ENCODE data around the gene HDLBP. TPM values are rescaled to one million over a fixed set of nuclear protein-coding genes. Genes with fewer than 3 reads are reported as not detected.
A peak's percentile ranks its signal among the peaks of the same experiment; 100 is the strongest.
"Not testable (repeated sequence)": the region's sequence is repeated elsewhere in the genome, so short reads cannot be mapped to it uniquely, and the experiment has no call there.

Gene HDLBP
- total RNA-seq, 2 experiments from 2014 or later: 243 to 251 TPM

GRCh38 chr2:241325257-241325656 lies 9.8 kb upstream of the HDLBP start:
- H3K9me3 Mint-ChIP-seq: no peaks in the 10 kb centered on the region
- H3K27me3 Mint-ChIP-seq: no peaks in the 10 kb centered on the region
- H3K4me3 Mint-ChIP-seq: no peak overlapping the region
- peaks cover 34% of the 10 kb centered on the region for H3K36me3 Mint-ChIP-seq
- intact Hi-C loops (cut with micrococcal nuclease): no loop called here
- DNase-seq: no peak
- CTCF ChIA-PET: no interaction called here
- H3K4me1 Mint-ChIP-seq (ENCODE audit: low read depth): peaks cover 42% of the 10 kb centered on the region
- no peak overlapping the region for H3K27ac Mint-ChIP-seq
- POLR2A ChIA-PET: no interaction called here

GRCh38 chr2:241324775-241325174 lies 9.3 kb upstream of the HDLBP start:
- H3K9me3 Mint-ChIP-seq: no peaks in the 10 kb centered on the region
- DNase-seq: no peak
- POLR2A ChIA-PET: no interaction called here
- no peak overlapping the region for H3K27ac Mint-ChIP-seq
- H3K27me3 Mint-ChIP-seq: no peaks in the 10 kb centered on the region
- CTCF ChIA-PET: interaction anchor here (0.8 kb wide), 1 partner anchor 194 kb away, joined by 3 read pairs; no protein-coding TSS in a partner anchor
- no peak overlapping the region for H3K4me3 Mint-ChIP-seq
- intact Hi-C loops (cut with micrococcal nuclease): no loop called here
- peaks cover 37% of the 10 kb centered on the region for H3K36me3 Mint-ChIP-seq
- peaks cover 47% of the 10 kb centered on the region for H3K4me1 Mint-ChIP-seq (ENCODE audit: low read depth)

GRCh38 chr2:241323778-241324177 lies 8.3 kb upstream of the HDLBP start:
- peaks cover 55% of the 10 kb centered on the region for H3K4me1 Mint-ChIP-seq (ENCODE audit: low read depth)
- CTCF ChIA-PET: no interaction called here
- H3K9me3 Mint-ChIP-seq: no peaks in the 10 kb centered on the region
- intact Hi-C loops (cut with micrococcal nuclease): no loop called here
- no peak overlapping the region for H3K4me3 Mint-ChIP-seq
- H3K27ac Mint-ChIP-seq: no peak overlapping the region
- peaks cover 43% of the 10 kb centered on the region for H3K36me3 Mint-ChIP-seq
- DNase-seq: no peak
- no peaks in the 10 kb centered on the region for H3K27me3 Mint-ChIP-seq
- POLR2A ChIA-PET: no interaction called here

- H3K27ac Mint-ChIP-seq: peak overlapping the region; percentile 34
- peaks cover 45% of the 10 kb centered on the region for H3K36me3 Mint-ChIP-seq
- POLR2A ChIA-PET: no interaction called here
- no peak for DNase-seq
- no peak overlapping the region for H3K4me3 Mint-ChIP-seq
- H3K27me3 Mint-ChIP-seq: no peaks in the 10 kb centered on the region
- peaks cover 71% of the 10 kb centered on the region for H3K4me1 Mint-ChIP-seq (ENCODE audit: low read depth)
- intact Hi-C loops (cut with micrococcal nuclease): no loop called here
- no peaks in the 10 kb centered on the region for H3K9me3 Mint-ChIP-seq
- CTCF ChIA-PET: no interaction called here
Measured at GRCh38 chr2:241321886-241322285, 6.4 kb upstream of the HDLBP start.

- H3K36me3 Mint-ChIP-seq: peaks cover 51% of the 10 kb centered on the region
- H3K27me3 Mint-ChIP-seq: no peaks in the 10 kb centered on the region
- H3K4me3 Mint-ChIP-seq: peak overlapping the region; percentile 1
- peak overlapping the region; percentile 34 for H3K27ac Mint-ChIP-seq
- intact Hi-C loops (cut with micrococcal nuclease): no loop called here
- DNase-seq: no peak
- peaks cover 72% of the 10 kb centered on the region for H3K4me1 Mint-ChIP-seq (ENCODE audit: low read depth)
- no peaks in the 10 kb centered on the region for H3K9me3 Mint-ChIP-seq
- CTCF ChIA-PET: no interaction called here
- POLR2A ChIA-PET: interaction anchor here (1.2 kb wide), 1 partner anchor 64 kb away, joined by 3 read pairs; no protein-coding TSS in a partner anchor
Measured at GRCh38 chr2:241321033-241321432, 5.6 kb upstream of the HDLBP start.

GRCh38 chr2:241320394-241320793 lies 4.9 kb upstream of the HDLBP start:
- ChIA-PET POLR2A (interaction anchor here (1.2 kb wide), 1 partner anchor 64 kb away, joined by 3 read pairs; no protein-coding TSS in a partner anchor), CTCF (interaction anchor here (1.1 kb wide), 1 partner anchor 53 kb away, joined by 5 read pairs; no protein-coding TSS in a partner anchor)

GRCh38 chr2:241318830-241319229 lies 3.4 kb upstream of the HDLBP start:
- intact Hi-C loops (cut with micrococcal nuclease): loop anchor here (5.0 to 10.0 kb wide), 4 partner anchors 224 to 383 kb away; partner anchors contain the start of genes ATG4B, DTYMK, ING5 and THAP4
- H3K9me3 Mint-ChIP-seq, POLR2A ChIA-PET, DNase-seq, H3K27me3 Mint-ChIP-seq: not testable (repeated sequence)
- CTCF ChIA-PET: interaction anchor here (0.9 to 1.0 kb wide), 2 partner anchors 61 to 100 kb away, joined by 3 read pairs; no protein-coding TSS in a partner anchor
- Mint-ChIP-seq H3K36me3 (peaks cover 43% of the 10 kb centered on the region), H3K4me3 (peak overlapping the region; percentile 98), H3K4me1 (ENCODE audit: low read depth) (peaks cover 63% of the 10 kb centered on the region), H3K27ac (peak overlapping the region; percentile 60)

More at GRCh38 chr2:241320394-241320793, 4.9 kb upstream of the HDLBP start:
- peak overlapping the region; percentile 15 for H3K27ac Mint-ChIP-seq
- DNase-seq: no peak
- H3K9me3 Mint-ChIP-seq: no peaks in the 10 kb centered on the region
- no peak overlapping the region for H3K4me3 Mint-ChIP-seq
- peaks cover 72% of the 10 kb centered on the region for H3K4me1 Mint-ChIP-seq (ENCODE audit: low read depth)
- no peaks in the 10 kb centered on the region for H3K27me3 Mint-ChIP-seq
- intact Hi-C loops (cut with micrococcal nuclease): no loop called here
- peaks cover 49% of the 10 kb centered on the region for H3K36me3 Mint-ChIP-seq

- Mint-ChIP-seq H3K4me1 (ENCODE audit: low read depth) (peaks cover 65% of the 10 kb centered on the region), H3K4me3 (peak overlapping the region; percentile 98), H3K9me3 (no peaks in the 10 kb centered on the region), H3K27me3 (no peaks in the 10 kb centered on the region), H3K27ac (peak overlapping the region; percentile 100), H3K36me3 (peaks cover 36% of the 10 kb centered on the region)
- POLR2A ChIA-PET: no interaction called here
- DNase-seq: no peak
- CTCF ChIA-PET: no interaction called here
- intact Hi-C loops (cut with micrococcal nuclease): loop anchor here (2.0 to 10.0 kb wide), 5 partner anchors 19 to 385 kb away; partner anchors contain the start of genes ATG4B, DTYMK, ING5 and THAP4
Measured at GRCh38 chr2:241317391-241317790, 1.9 kb upstream of the HDLBP start.

GRCh38 chr2:241316825-241317224 lies 1.4 kb upstream of the HDLBP start:
- intact Hi-C loops (cut with micrococcal nuclease): loop anchor here (2.0 to 10.0 kb wide), 5 partner anchors 20 to 385 kb away; partner anchors contain the start of genes ATG4B, DTYMK, ING5 and THAP4
- H3K27ac Mint-ChIP-seq: peak overlapping the region; percentile 100
- ChIA-PET POLR2A (interaction anchor here (0.6 to 1.9 kb wide), 7 partner anchors 10 to 370 kb away, joined by 3 to 7 read pairs (median 3); partner anchors contain the start of gene DTYMK), CTCF (no interaction called here)
- peaks cover 36% of the 10 kb centered on the region for H3K36me3 Mint-ChIP-seq
- no peak for DNase-seq
- H3K4me3 Mint-ChIP-seq: peak overlapping the region; percentile 98
- H3K27me3 Mint-ChIP-seq: no peaks in the 10 kb centered on the region
- no peaks in the 10 kb centered on the region for H3K9me3 Mint-ChIP-seq
- peaks cover 68% of the 10 kb centered on the region for H3K4me1 Mint-ChIP-seq (ENCODE audit: low read depth)

GRCh38 chr2:241315879-241316631 lies 583 bp upstream of the HDLBP start, which contains the start of gene SEPTIN2:
Gene SEPTIN2, plus strand, starts transcription at chr2:241315925. Its CDS starts 8,308 bp downstream, at chr2:241324233.
- no peaks in the 10 kb centered on the region for H3K27me3 Mint-ChIP-seq
- ChIA-PET CTCF (interaction anchor here (1.2 kb wide), 1 partner anchor 750 kb away, joined by 3 read pairs; no protein-coding TSS in a partner anchor), POLR2A (interaction anchor here (0.6 to 1.9 kb wide), 7 partner anchors 9 to 371 kb away, joined by 3 to 7 read pairs (median 3); partner anchors contain the start of gene DTYMK)
- no peaks in the 10 kb centered on the region for H3K9me3 Mint-ChIP-seq
- peak within 1 kb of the TSS; percentile 100 for H3K27ac Mint-ChIP-seq
- H3K36me3 Mint-ChIP-seq: peaks cover 33% of the 10 kb centered on the region
- intact Hi-C loops (cut with micrococcal nuclease): loop anchor here (1.0 to 10.0 kb wide), 13 partner anchors 21 to 750 kb away; partner anchors contain the start of genes ATG4B, DTYMK, FARP2 and ING5
- peak within 1 kb of the TSS; percentile 98 for H3K4me3 Mint-ChIP-seq
- DNase-seq: peak; percentile 85
- H3K4me1 Mint-ChIP-seq (ENCODE audit: low read depth): peaks cover 68% of the 10 kb centered on the region

GRCh38 chr2:241314226-241315092 lies 1.0 kb downstream of the HDLBP start:
- intact Hi-C loops (cut with micrococcal nuclease): loop anchor here (1.0 to 10.0 kb wide), 12 partner anchors 42 to 748 kb away; partner anchors contain the start of genes ATG4B, DTYMK, FARP2 and ING5
- H3K36me3 Mint-ChIP-seq: peaks cover 24% of the 10 kb centered on the region
- peak overlapping the region; percentile 100 for H3K27ac Mint-ChIP-seq
- H3K27me3 Mint-ChIP-seq: no peaks in the 10 kb centered on the region
- no peak for DNase-seq
- POLR2A ChIA-PET: interaction anchor here (0.7 to 1.9 kb wide), 7 partner anchors 8 to 746 kb away, joined by 3 to 4 read pairs (median 3); partner anchors contain the start of gene RNPEPL1
- no peaks in the 10 kb centered on the region for H3K9me3 Mint-ChIP-seq
- CTCF ChIA-PET: interaction anchor here (1.0 to 1.2 kb wide), 2 partner anchors 35 to 748 kb away, joined by 3 read pairs; no protein-coding TSS in a partner anchor
- H3K4me1 Mint-ChIP-seq (ENCODE audit: low read depth): peaks cover 66% of the 10 kb centered on the region
- peak overlapping the region; percentile 98 for H3K4me3 Mint-ChIP-seq

Measured in activated CD4-positive, alpha-beta memory T cell treated with anti-CD3 and anti-CD28 coated beads for 36 hours (primary cell).